ENCODE data around the gene SELP. TPM values are rescaled to one million over a fixed set of nuclear protein-coding genes. Genes with fewer than 3 reads are reported as not detected.

SELP gene
- total and polyA plus RNA-seq, 2 of the 13 experiments (the other 11 are each of a cell fraction or from before 2014, with no cell fraction given), result 0.11 TPM; not detected in 1

DNA sequence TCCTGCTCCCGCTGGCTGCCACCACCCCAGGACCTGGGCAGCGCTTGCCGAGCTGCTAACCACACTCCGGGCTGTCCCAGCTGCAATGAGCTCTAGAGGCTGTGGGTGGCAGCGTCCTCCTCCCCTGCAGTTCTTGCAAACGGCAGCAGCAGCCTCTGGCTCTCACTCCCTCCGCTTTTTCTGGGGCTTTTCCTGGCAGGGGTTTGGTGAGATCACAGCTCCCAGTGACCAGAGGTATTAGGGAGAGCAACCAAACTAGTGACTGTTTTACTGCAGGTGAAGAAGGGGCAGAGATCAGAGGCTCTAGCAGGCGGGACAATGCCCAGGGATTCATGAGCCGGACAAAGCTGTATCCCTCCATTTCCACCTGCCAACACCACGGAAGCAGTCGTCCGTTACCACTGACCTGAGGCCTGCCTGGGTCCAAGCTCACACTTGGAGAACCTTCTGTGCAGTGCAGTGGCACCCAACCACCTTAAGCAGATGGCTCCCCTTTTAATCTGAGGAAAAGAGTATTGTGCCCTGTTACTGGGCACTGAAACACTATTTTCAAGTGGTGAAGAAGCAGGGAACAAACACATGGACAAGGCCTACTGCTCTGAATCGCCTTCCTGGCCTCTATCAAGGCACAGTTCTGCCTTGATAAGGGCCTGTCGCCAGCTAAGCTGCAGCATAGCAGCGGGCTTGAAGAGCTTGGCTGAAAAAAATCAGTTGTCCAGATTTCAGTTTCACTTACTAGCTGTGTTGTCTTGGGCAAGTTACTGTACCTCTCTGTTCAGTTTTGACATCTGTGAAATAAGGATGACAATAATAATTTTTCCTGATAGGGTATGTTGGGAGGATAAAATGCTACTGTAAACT, 43.3 kb downstream of the SELP start, which contains the start of gene F5 (continued):
- TF ChIP-seq, protein P1, sequence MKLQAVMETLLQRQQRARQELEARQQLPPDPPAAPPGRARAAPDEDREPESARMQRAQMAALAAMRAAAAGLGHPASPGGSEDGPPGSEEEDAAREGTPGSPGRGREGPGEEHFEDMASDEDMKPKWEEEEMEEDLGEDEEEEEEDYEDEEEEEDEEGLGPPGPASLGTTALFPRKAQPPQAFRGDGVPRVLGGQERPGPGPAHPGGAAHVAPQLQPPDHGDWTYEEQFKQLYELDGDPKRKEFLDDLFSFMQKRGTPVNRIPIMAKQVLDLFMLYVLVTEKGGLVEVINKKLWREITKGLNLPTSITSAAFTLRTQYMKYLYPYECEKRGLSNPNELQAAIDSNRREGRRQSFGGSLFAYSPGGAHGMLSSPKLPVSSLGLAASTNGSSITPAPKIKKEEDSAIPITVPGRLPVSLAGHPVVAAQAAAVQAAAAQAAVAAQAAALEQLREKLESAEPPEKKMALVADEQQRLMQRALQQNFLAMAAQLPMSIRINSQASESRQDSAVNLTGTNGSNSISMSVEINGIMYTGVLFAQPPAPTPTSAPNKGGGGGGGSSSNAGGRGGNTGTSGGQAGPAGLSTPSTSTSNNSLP (IDR thresholded peaks at IDR 0.05; ENCODE audit: low read depth, low read length), result no peak
- no peak for TF ChIP-seq NCOR1 (IDR thresholded peaks at IDR 0.05; ENCODE audit: borderline replicate concordance, low read length)
- no peak for TF ChIP-seq HHEX (CRISPR knock-in tag; IDR thresholded peaks at IDR 0.05)
- TF ChIP-seq ZSCAN31 (CRISPR knock-in tag; IDR thresholded peaks at IDR 0.05; ENCODE audit: low read depth), result no peak
- TF ChIP-seq, protein P2, sequence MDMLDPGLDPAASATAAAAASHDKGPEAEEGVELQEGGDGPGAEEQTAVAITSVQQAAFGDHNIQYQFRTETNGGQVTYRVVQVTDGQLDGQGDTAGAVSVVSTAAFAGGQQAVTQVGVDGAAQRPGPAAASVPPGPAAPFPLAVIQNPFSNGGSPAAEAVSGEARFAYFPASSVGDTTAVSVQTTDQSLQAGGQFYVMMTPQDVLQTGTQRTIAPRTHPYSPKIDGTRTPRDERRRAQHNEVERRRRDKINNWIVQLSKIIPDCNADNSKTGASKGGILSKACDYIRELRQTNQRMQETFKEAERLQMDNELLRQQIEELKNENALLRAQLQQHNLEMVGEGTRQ (IDR thresholded peaks at IDR 0.05; ENCODE audit: low read depth, low read length), result no peak
- TF ChIP-seq, protein P2 (CRISPR knock-in tag; IDR thresholded peaks at IDR 0.05; ENCODE audit: borderline replicate concordance), result no peak
- peak; percentile 81 for TF ChIP-seq ARID2 (CRISPR knock-in tag; IDR thresholded peaks at IDR 0.05; ENCODE audit: borderline replicate concordance)
- TF ChIP-seq ZBTB21 (CRISPR knock-in tag; IDR thresholded peaks at IDR 0.05), result no peak
- TF ChIP-seq YY1 (IDR thresholded peaks at IDR 0.05; ENCODE audit: insufficient read depth, insufficient replicate concordance, low read depth, low read length), result peak; percentile 40
- no peak for TF ChIP-seq KLF15 (CRISPR knock-in tag; IDR thresholded peaks at IDR 0.05; ENCODE audit: borderline replicate concordance)
- no peak for TF ChIP-seq ZNF879 (CRISPR knock-in tag; IDR thresholded peaks at IDR 0.05)
- peak; percentile 71 for TF ChIP-seq ZNF781 (CRISPR knock-in tag; IDR thresholded peaks at IDR 0.05; ENCODE audit: borderline replicate concordance, not compliant biosample characterization)
- no peak for TF ChIP-seq RAD51 (IDR thresholded peaks at IDR 0.05; ENCODE audit: borderline replicate concordance)
- TF ChIP-seq, protein P3, sequence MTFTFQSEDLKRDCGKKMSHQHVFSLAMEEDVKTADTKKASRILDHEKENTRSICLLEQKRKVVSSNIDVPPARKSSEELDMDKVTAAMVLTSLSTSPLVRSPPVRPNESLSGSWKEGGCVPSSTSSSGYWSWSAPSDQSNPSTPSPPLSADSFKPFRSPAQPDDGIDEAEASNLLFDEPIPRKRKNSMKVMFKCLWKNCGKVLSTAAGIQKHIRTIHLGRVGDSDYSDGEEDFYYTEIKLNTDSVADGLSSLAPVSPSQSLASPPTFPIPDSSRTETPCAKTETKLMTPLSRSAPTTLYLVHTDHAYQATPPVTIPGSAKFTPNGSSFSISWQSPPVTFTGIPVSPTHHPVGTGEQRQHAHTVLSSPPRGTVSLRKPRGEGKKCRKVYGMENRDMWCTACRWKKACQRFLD (CRISPR knock-in tag; IDR thresholded peaks at IDR 0.05; ENCODE audit: borderline replicate concordance), result 0 out of 2 replicates have a peak, but pooled peaks have one; percentile 49
- TF ChIP-seq ZNF569 (CRISPR knock-in tag; IDR thresholded peaks at IDR 0.05; ENCODE audit: borderline replicate concordance), result no peak
- peak; percentile 72; the same call in 1 of the 2 replicates for TF ChIP-seq MYC (CRISPR knock-in tag; IDR thresholded peaks at IDR 0.05; ENCODE audit: borderline replicate concordance)

Measured in HepG2 (cell line).